ENCODE results near the gene GRB10. TPM values are rescaled to one million over a fixed set of nuclear protein-coding genes. Genes with fewer than 3 reads are reported as not detected.

GRB10 gene
- 51.5 TPM for polyA plus RNA-seq (2013, experiment 1 of 2)
- polyA plus RNA-seq (2013, experiment 2 of 2), result 45.9 TPM

DNA sequence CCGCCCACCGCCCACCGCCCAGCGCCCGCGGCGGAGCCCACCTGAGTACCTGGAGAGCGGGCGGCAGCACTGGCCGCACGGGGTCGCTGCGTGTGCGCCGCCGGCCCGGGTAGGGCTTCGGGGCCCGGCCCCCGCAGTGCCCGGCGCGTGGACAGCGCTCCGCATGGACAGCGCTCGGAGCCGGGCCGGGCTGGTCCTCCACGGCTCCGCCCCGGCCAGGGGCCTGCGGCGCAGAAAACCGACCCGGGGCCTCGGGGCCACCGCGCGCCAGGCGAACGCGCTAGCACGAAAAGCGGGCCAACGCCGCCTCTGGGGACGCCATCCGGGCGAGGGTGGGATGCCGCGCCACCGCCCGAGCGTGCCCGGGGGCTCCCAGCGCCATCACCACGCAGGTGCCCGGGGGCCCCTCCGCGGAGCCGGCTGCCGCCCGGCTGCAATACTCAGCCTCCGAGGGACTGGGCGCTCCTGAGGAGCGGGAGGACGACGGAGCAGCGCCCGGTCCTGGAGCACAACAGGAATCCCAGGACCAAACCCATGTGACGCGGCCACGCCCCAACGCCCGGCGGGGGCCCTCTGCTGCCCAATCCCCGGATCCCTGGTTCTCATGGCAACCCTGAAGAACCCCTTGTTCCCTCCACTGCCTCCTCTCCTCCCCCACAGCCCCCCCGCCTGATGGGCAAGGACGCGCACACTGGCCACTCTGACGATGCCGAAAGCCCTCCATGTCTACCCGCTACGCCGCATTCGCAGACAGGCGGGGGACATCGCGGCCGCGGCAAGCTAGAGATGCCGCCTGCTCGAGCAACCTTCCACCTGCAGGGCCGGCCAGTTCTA lies at the start of gene GRB10:
Gene GRB10, minus strand, starts transcription at position 522 of the 834 bp plus-strand sequence. CDS start 50,574 bp downstream, outside the sequence.
- no peaks in the 10 kb centered on the region for H3K9me3 ChIP-seq (ENCODE audit: control insufficient read depth, low read length)
- H3K4me1 ChIP-seq (ENCODE audit: control insufficient read depth, insufficient read depth, low read length, poor library complexity, severe bottlenecking), result peaks cover 5% of the 10 kb centered on the region
- no peak within 1 kb of the TSS for H3K27ac ChIP-seq (ENCODE audit: low read depth, low read length, severe bottlenecking)
- peak within 1 kb of the TSS; percentile 40 for H3K4me3 ChIP-seq (ENCODE audit: extremely low read depth, insufficient read depth, low read length, poor library complexity, severe bottlenecking)
- 59 to 63% methylated on average over 71 to 95 of the region's 95 CpGs for WGBS, 2 experiments (ENCODE audit: insufficient coverage in 2 of 2)
- peaks cover 20% of the 10 kb centered on the region for H3K36me3 ChIP-seq (ENCODE audit: control insufficient read depth, insufficient read depth, low read length)

DNA sequence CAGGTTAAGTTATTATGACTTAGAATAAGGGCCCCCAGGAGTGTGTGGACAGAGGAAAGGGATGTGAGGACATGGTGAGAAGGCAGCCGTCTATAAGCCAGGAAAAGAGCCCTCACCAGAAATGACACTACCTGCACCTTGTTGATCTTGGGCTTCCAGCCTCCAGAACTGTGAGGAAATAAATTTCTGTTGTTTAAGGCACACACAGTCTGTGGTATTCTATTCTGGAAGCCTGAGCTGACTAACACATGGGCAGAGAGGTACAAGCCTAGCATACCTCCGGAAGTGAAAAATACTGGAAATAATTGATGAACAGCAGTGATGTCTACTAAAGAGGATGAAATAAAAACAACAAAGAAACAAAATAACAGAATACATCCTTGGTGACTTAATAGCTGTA lies 46.1 kb upstream of the GRB10 start:
- Histone ChIP-seq H3K36me3 (ENCODE audit: control insufficient read depth, insufficient read depth, low read length) (no peaks in the 10 kb centered on the region), H3K4me1 (ENCODE audit: control insufficient read depth, insufficient read depth, low read length, poor library complexity, severe bottlenecking) (peaks cover 23% of the 10 kb centered on the region), H3K27ac (ENCODE audit: low read depth, low read length, severe bottlenecking) (no peak overlapping the region), H3K4me3 (ENCODE audit: extremely low read depth, insufficient read depth, low read length, poor library complexity, severe bottlenecking) (no peak overlapping the region), H3K9me3 (ENCODE audit: control insufficient read depth, low read length) (no peaks in the 10 kb centered on the region)
- WGBS, 2 experiments (ENCODE audit: insufficient coverage in 2 of 2), result 83% methylated on average over 1 of the region's 2 CpGs; no CpG with 5 or more reads in 1 of the 2 experiments

DNA sequence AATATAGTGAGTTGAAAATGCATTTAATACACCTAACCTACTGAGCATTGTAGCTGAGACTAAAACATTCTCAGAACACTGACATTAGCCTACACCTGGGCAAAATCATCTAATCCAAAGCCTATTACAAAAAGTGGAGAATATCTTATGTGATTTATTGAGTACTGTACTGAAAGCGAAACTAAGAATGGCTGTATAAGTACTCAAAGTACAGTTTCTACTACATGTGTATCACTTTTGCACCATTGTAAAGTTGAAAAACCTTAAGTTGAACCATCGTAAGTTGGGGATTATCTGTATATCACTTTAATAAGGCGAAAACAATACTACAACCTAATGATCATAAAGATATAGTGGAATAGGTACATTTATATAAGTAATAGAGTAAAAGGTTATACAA lies 45.4 kb upstream of the GRB10 start:
- no CpG with 5 or more reads among the region's 3 CpGs for WGBS, 2 experiments (ENCODE audit: insufficient coverage in 2 of 2)
- Histone ChIP-seq H3K4me1 (ENCODE audit: control insufficient read depth, insufficient read depth, low read length, poor library complexity, severe bottlenecking) (peaks cover 19% of the 10 kb centered on the region), H3K27ac (ENCODE audit: low read depth, low read length, severe bottlenecking) (no peak overlapping the region), H3K9me3 (ENCODE audit: control insufficient read depth, low read length) (no peaks in the 10 kb centered on the region), H3K4me3 (ENCODE audit: extremely low read depth, insufficient read depth, low read length, poor library complexity, severe bottlenecking) (no peak overlapping the region), H3K36me3 (ENCODE audit: control insufficient read depth, insufficient read depth, low read length) (no peaks in the 10 kb centered on the region)

DNA sequence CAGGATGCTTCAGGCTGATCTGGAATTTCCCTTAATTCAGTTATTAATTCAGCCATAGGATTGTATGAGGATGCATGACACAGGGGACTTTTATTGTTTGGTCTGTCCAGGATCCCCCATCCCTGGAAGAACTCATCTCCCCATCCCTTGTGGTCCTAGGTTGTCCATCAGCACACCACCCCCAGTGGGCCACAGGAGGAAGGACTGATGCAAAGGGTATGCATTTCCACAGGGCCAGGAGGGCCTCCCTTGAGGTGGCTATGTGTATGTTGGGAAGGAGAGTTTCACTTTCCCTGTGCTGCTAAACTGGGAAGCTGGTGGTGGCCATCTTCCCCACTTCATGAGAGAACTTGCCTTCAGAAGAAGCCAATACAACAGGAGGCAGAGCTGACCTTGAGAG lies 44.6 kb upstream of the GRB10 start:
- Histone ChIP-seq H3K4me3 (ENCODE audit: extremely low read depth, insufficient read depth, low read length, poor library complexity, severe bottlenecking) (no peak overlapping the region), H3K9me3 (ENCODE audit: control insufficient read depth, low read length) (no peaks in the 10 kb centered on the region), H3K36me3 (ENCODE audit: control insufficient read depth, insufficient read depth, low read length) (no peaks in the 10 kb centered on the region), H3K4me1 (ENCODE audit: control insufficient read depth, insufficient read depth, low read length, poor library complexity, severe bottlenecking) (peaks cover 15% of the 10 kb centered on the region), H3K27ac (ENCODE audit: low read depth, low read length, severe bottlenecking) (no peak overlapping the region)

DNA sequence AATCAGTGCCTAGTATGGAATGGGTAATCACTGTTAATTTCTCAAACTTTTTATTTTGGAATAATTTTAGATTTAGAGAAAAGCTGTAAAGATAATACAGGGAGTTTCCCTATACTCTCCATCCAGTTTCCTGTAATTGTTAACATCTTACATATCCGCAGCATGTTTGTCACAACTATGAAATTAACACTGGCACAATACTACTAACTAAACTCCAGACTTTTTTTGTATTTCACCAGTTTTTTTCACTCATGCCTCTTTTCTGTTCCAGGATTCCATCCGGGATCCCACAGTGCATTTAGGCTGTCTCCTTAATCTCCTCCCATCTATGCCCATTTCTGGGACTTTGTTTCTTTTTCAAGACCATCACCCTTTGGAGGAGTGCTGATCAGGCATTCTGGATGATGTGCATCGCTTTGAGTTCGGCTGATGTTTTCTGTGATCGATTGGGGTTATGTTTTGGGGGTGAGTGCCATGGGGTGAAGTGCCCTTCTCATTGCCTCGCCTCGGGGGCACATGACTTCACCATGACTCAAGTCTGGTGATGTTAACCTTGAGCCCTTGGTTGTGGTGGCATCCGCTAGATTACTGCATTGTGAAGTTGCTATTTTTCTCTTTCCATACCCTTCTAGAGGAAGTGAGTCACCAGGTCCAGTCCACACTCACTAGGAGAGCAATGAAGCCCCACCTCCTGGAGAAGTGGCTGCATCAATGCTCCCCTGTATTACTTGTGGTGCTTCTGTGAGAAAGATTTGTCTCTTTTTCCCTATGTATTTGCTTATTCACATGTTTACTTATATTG lies 43.9 kb upstream of the GRB10 start:
- peak overlapping the region; percentile 46 for H3K27ac ChIP-seq (ENCODE audit: low read depth, low read length, severe bottlenecking)
- no peak overlapping the region for H3K4me3 ChIP-seq (ENCODE audit: extremely low read depth, insufficient read depth, low read length, poor library complexity, severe bottlenecking)
- no peaks in the 10 kb centered on the region for H3K36me3 ChIP-seq (ENCODE audit: control insufficient read depth, insufficient read depth, low read length)
- peaks cover 15% of the 10 kb centered on the region for H3K4me1 ChIP-seq (ENCODE audit: control insufficient read depth, insufficient read depth, low read length, poor library complexity, severe bottlenecking)
- H3K9me3 ChIP-seq (ENCODE audit: control insufficient read depth, low read length), result no peaks in the 10 kb centered on the region
- WGBS, 2 experiments (ENCODE audit: insufficient coverage in 2 of 2), result 88 to 92% methylated on average over 3 to 6 of the region's 8 CpGs

DNA sequence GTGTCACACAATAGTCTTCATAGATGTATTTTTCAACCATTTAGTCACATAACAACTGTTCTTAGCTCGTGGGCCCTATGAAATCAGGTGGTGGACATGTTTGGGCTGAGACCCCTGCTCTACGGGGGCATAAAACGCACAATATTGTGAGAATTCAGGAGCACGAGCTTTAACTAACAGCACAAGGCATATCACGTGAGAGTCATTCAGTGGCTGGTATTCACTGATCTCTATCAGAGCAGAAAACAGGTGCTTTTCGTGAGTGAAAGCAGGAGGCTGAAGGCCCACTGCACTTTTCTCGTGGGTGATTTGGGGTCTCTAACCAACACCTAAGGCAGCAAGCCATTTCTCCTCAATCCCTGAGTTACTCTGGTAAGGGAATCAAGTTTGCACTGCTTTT lies 42.8 kb upstream of the GRB10 start:
- Histone ChIP-seq H3K4me3 (ENCODE audit: extremely low read depth, insufficient read depth, low read length, poor library complexity, severe bottlenecking) (no peak overlapping the region), H3K9me3 (ENCODE audit: control insufficient read depth, low read length) (no peaks in the 10 kb centered on the region), H3K4me1 (ENCODE audit: control insufficient read depth, insufficient read depth, low read length, poor library complexity, severe bottlenecking) (peaks cover 15% of the 10 kb centered on the region), H3K27ac (ENCODE audit: low read depth, low read length, severe bottlenecking) (no peak overlapping the region), H3K36me3 (ENCODE audit: control insufficient read depth, insufficient read depth, low read length) (no peaks in the 10 kb centered on the region)
- WGBS, 2 experiments (ENCODE audit: insufficient coverage in 2 of 2), result 88 to 89% methylated on average over 6 to 7 of the region's 7 CpGs

DNA sequence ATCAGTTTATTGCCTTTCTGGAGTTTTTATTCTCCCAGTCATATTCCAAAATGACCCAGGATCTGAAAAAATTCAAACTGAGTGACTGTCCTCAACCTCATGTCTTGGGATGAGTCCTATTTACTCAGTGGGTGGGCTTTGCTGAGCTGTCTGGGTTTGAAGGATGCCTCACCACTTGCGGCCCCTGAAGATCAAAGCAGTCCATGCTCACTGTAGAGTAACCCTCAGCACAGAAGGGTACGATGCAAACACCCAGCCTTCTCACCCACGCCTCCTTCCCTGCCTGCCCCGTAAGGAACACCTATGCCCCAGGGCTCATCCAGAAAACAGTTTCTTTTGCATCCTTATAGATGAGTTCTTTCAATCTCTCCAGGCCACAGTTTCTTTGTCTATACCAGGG lies 42.2 kb upstream of the GRB10 start:
- 50 to 87% methylated on average over 2 to 3 of the region's 4 CpGs for WGBS, 2 experiments (ENCODE audit: insufficient coverage in 2 of 2)
- Histone ChIP-seq H3K9me3 (ENCODE audit: control insufficient read depth, low read length) (no peaks in the 10 kb centered on the region), H3K27ac (ENCODE audit: low read depth, low read length, severe bottlenecking) (no peak overlapping the region), H3K4me1 (ENCODE audit: control insufficient read depth, insufficient read depth, low read length, poor library complexity, severe bottlenecking) (peaks cover 15% of the 10 kb centered on the region), H3K4me3 (ENCODE audit: extremely low read depth, insufficient read depth, low read length, poor library complexity, severe bottlenecking) (no peak overlapping the region), H3K36me3 (ENCODE audit: control insufficient read depth, insufficient read depth, low read length) (no peaks in the 10 kb centered on the region)

DNA sequence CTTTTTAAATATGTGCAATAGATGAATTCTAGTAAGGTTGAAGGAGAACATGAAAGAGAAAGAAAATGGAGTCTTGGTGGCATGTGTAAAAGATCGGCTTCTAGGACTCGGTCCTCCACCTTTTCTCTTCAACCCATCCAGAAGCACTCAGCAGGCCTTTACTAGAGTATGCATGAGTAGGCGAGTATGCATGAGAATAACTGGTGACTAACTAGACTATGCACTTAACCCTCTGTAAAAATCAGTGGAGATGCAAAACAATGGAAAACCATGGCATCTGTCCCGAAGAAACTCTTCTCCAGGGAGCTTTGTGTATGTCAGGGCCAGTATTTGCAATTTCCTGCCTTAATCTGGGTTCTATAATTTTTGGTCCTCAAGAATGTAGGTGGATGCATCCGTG lies 40.0 kb upstream of the GRB10 start:
- no peaks in the 10 kb centered on the region for H3K36me3 ChIP-seq (ENCODE audit: control insufficient read depth, insufficient read depth, low read length)
- no peak overlapping the region for H3K27ac ChIP-seq (ENCODE audit: low read depth, low read length, severe bottlenecking)
- no peaks in the 10 kb centered on the region for H3K9me3 ChIP-seq (ENCODE audit: control insufficient read depth, low read length)
- 88 to 91% methylated on average over 2 to 3 of the region's 5 CpGs for WGBS, 2 experiments (ENCODE audit: insufficient coverage in 2 of 2)
- H3K4me3 ChIP-seq (ENCODE audit: extremely low read depth, insufficient read depth, low read length, poor library complexity, severe bottlenecking), result no peak overlapping the region
- H3K4me1 ChIP-seq (ENCODE audit: control insufficient read depth, insufficient read depth, low read length, poor library complexity, severe bottlenecking), result peaks cover 14% of the 10 kb centered on the region

DNA sequence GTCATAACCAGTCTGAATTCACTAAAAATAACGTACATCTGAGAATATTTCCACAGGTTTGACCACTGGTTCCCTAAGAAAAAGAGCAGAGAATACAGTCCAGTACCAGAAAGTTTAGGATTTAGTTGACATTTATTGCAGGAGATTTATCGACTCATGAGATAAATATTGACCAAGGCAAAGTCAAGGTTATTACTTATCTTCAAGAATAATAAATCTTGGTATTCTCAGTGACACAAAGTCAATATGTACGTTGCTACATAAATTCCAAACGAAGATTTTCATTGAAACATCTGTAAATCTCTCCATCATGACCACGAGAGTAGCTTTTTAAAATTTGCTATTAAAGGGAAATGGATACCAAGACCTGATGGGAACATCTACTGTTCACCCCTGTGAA lies 39.4 kb upstream of the GRB10 start:
- Histone ChIP-seq H3K9me3 (ENCODE audit: control insufficient read depth, low read length) (no peaks in the 10 kb centered on the region), H3K4me1 (ENCODE audit: control insufficient read depth, insufficient read depth, low read length, poor library complexity, severe bottlenecking) (peaks cover 8% of the 10 kb centered on the region), H3K4me3 (ENCODE audit: extremely low read depth, insufficient read depth, low read length, poor library complexity, severe bottlenecking) (no peak overlapping the region), H3K27ac (ENCODE audit: low read depth, low read length, severe bottlenecking) (no peak overlapping the region), H3K36me3 (ENCODE audit: control insufficient read depth, insufficient read depth, low read length) (no peaks in the 10 kb centered on the region)
- 78 to 100% methylated on average over 1 to 2 of the region's 5 CpGs for WGBS, 2 experiments (ENCODE audit: insufficient coverage in 2 of 2)

DNA sequence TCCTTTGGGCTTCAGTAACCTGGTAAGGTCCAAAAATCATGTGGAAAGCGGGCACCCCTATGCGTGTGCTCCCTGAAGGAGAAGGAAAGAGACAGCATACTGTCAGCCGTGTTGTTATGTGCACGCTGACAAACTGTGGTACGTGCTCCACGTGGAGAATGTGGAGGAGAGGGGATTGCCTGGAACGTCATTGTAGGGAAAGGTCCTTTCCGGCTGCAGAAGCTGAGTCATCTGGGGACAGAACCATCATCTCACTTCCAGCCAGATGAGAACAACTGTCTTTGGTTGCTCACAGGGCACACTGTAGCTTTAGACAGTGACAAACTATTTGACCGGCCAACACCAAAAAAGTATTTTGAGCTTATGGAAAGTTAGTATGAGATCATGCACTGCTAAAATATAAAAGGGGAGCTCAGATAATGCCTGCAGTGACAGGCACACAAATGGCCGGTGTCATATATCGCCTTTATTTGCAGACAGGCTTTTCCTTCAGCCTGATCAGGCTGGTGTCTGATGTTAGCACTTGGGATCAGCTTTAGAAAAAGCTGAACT lies 38.8 kb upstream of the GRB10 start:
- Histone ChIP-seq H3K4me3 (ENCODE audit: extremely low read depth, insufficient read depth, low read length, poor library complexity, severe bottlenecking) (no peak overlapping the region), H3K4me1 (ENCODE audit: control insufficient read depth, insufficient read depth, low read length, poor library complexity, severe bottlenecking) (peaks cover 6% of the 10 kb centered on the region), H3K36me3 (ENCODE audit: control insufficient read depth, insufficient read depth, low read length) (no peaks in the 10 kb centered on the region), H3K27ac (ENCODE audit: low read depth, low read length, severe bottlenecking) (no peak overlapping the region), H3K9me3 (ENCODE audit: control insufficient read depth, low read length) (no peaks in the 10 kb centered on the region)
- 76 to 88% methylated on average over 9 to 10 of the region's 11 CpGs for WGBS, 2 experiments (ENCODE audit: insufficient coverage in 2 of 2)

Data from mesodermal cell (in vitro differentiated cells).